HG03139 (cell line): ENCODE results near the gene CCDC201.

ENCODE experiments used
- ATAC-seq: cut with Tn5 transposase; IDR thresholded peaks from one replicate; pipeline ENCODE4 v1.9.1; 2021; ENCODE audit not compliant: unreplicated experiment

Gene CCDC201

DNA sequence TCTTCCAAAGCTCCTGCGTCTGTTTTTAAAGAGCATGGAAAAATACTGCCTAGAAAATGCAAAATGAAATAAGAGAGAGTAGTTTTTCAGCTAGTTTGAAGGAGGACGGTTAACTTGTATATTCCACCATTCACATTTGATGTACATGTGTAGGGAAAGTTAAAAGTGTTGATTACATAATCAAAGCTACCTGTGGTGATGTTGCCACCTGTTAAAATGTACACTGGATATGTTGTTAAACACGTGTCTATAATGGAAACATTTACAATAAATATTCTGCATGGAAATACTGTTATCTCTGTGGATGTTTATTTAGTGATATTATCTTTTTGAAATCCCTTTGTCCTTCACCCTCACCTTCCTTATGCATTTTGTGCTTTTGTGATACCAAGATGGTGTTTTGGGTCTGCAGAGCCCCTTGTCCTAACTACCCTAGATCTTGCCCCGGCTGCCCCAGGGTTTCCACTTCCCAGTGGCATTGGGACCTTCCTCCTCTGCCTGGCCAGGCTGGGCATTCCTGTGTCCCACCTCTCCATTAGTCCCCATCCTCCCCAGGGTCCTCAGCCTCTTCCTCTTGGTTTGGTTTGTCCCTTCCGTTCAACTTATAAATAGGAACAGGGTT lies 20.6 kb upstream of the CCDC201 start:
- ATAC-seq: no peak

DNA sequence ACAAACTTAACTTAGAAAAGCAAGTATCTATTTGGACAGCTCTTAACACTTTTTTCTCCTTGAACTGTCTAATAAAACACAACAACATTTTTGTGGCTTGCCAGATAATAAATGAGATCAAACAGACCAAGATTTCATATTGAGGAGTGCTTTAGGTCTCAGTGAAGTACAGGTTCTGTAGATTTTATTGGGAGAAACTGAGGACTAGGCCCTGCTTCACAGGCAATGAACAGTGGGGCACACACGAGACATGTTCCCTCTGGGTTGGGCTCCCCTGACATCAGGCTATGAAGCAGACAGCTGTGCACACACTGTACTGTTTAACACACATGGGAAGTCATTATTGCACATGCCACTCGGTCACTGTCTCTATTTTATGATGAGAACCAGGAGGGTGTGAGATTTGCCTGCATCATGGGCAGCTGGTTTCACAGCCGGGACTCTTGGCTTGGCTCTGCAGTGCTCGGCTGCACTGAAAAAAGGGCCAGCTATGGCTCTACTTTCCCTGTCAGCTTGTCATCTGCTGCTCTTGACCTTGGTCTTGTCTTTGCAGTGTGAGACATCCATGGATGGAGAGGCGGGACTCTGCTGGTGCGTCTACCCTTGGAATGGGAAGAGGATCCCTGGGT lies 19.6 kb upstream of the CCDC201 start:
- no peak for ATAC-seq

DNA sequence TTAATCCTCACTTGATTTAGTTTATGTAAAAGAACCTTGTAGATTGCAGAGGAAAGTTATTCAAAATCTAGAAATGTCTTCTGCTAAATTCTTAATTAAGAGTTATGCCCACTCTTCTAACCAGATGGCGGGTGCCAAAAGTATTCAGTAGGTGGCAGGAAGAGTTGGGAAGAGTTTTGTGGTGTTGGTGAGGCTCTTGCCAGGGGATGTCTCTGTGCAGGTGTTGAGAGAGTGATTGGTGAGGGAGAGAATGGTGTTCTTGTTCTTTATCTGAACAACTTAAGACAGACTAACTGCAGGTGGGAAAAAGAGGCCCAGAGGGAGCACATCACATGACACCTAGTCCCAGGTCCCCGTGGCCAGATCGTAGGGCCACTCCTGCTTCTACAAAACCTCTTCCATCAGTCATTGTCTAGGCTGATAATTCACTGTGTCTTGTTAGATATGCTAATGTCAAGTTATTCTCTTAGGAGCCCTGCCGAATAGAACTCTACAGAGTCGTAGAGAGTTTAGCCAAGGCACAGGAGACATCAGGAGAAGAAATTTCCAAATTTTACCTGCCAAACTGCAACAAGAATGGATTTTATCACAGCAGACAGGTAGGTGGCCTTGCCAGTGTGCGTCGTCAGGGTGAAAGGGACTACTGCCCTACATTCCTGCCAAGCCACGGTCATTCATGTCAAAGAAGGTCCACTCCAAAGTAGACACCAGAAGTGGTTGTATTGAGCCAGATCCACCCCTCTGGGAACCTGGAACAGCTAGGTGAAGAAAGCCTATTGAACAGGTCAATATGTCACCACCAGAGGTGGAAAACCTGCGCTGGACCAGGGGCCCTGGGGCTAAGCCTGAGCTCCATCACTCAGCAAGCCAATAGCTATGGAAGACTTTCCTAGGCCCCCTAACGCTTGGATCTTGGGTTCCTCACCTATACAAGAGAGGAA lies 18.9 kb upstream of the CCDC201 start:
- ATAC-seq: no peak

DNA sequence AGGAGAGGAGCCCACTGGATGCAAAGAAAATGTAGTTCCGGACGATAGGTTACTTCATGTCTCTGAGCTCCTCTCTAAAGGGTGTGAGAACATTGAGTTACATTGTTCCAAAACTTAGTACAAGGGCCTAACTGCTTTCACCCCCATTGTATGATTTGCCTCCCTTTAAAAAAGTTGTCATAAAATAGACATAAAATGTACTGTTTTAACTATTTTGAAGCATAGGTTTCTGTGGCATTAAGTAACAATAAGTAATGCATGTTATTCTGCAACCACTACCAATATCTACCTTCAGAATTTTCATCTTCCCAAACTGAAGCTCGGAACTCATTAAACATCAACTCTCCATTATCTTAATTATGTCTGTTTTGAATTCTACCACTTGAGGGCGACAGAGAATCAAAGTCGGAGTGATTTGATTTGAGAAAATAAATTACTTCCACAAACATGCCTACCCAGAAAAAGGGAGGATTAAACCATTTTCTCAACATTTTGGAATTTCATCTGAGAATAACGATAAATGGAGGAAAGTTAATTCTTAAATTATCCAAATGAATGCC lies 18.1 kb upstream of the CCDC201 start:
- ATAC-seq: no peak

DNA sequence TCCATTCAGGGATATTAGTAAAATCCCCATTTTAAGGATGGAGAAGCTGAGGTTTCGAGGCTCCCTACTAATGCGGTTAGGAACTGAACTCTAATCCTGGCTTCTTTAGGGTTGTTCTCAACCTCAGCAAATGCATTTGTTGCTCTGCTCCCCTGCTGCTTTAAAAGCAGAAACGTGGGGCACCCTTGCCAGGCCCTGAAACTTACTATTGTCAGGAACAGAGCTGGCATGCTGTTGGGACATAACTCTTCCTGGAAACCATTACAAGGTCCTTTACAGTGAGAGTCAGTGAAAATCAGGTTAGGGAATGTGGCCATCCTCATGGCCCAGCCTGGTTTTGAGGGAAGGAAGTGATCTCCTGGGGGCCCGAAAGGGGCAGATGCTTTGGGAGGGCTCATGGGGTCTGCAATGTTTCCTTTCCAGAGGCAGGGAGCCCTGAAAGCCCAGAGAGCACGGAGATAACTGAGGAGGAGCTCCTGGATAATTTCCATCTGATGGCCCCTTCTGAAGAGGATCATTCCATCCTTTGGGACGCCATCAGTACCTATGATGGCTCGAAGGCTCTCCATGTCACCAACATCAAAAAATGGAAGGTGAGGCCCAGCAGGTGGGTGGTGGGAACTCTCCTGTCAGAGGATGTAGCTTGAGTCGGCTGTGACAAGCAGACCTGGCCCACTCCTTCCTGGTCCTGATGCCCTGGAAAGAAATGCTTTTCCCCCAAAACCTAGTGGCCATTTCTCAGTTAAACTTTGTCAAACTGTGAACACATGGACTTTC lies 17.4 kb upstream of the CCDC201 start:
- no peak for ATAC-seq

DNA sequence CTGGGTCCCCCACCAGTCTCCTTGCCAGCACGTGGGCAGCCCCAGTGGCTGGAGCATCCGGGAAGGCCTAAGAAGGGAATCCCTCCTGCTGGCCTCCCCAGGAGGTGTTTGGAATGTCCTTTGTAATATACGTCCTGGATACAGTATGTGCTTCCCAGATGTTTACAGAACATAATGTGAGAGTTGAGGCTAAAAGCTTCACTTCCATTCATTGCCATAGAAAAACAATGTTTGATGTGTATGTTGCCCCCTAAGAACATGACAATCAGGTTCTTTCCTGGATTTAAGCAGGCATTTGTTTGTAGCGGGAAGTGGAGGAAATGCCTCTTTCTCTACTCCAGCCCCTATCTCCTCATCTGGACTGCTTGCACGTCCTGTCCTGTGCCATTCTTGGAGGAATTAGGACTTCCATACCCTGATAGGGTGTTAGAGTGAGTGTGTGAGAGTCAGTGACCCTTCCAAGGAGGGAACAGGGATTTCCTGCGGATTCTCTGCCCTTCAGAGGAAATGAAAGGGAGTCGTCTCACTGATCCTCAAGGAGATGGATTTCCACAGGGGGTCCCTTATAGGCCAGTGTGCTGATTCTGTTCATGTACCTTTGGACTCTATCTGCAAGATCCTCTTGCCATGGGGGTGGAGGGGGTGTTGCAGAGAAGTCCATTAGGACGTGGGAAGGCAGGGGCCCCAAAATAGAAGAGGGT lies 16.6 kb upstream of the CCDC201 start:
- ATAC-seq: no peak

DNA sequence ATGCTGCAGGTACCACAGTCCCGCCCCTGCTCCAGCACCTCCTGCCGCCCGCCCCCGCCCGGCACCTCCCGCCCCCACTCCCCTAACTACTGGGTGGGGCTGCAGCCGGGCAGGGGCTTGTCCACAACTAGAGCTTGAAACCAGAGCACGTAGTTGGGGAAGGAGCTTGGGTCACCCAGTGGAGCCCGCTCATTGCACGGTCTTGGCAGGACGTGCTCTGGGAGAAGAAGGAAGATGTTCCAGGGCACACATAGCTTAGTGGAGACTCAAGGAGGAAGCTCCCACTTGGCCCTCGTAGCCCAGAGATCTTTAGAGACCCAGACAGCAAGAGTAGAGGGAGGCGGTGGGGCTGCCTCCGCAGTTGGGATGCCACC lies 16.1 kb upstream of the CCDC201 start:
- ATAC-seq: no peak

DNA sequence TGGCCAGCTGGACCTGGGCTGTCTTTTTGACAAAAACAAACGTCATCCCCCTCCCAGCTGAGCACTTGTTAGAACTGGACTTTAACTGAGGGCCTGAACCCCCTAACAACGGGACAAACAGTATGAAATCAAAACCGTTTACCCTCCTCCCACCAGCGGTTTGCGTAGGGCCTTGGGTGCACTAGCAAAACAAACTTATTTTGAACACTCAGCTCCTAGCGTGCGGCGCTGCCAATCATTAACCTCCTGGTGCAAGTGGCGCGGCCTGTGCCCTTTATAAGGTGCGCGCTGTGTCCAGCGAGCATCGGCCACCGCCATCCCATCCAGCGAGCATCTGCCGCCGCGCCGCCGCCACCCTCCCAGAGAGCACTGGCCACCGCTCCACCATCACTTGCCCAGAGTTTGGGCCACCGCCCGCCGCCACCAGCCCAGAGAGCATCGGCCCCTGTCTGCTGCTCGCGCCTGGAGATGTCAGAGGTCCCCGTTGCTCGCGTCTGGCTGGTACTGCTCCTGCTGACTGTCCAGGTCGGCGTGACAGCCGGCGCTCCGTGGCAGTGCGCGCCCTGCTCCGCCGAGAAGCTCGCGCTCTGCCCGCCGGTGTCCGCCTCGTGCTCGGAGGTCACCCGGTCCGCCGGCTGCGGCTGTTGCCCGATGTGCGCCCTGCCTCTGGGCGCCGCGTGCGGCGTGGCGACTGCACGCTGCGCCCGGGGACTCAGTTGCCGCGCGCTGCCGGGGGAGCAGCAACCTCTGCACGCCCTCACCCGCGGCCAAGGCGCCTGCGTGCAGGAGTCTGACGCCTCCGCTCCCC lies 15.5 kb upstream of the CCDC201 start, which contains the start of gene IGFBP1:
TSS of gene IGFBP1 (plus strand) at position 304 of the 808 bp plus-strand sequence. CDS start at position 469, 165 bp downstream.
- no peak for ATAC-seq

DNA sequence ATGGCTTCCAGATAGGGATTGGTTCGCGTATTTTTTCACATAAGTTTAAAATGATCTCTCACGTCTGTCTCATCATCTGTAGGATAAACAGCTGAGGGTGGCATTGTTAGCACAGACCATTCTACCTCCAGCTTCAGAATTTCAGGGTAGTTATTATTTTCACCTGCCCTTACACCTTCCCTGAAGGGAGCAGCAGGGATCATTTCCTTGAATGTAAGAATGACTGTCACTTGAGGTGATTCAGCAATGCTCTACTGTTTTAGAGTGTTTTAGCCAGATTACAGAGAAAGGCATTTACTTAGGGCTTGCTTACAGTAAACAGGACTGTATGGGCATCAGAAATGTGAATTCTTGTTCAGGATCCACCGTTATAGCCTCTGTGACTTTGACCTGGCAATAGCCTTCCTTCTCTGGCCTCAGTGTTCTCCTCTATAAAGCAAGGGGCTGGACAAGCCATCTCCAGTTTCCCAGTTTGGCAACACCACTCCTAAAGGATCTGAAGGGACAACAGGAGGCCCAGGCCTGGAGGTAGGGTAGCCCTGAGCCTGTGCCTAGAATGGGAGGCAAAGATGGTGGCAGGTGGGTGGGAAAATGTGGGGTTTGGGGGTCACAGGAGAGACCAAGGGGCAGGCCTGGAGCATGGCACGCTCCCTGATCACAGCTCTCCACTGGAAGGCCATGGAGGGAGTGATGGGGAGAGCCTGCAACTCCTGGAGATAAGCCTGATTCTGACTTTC lies 14.2 kb upstream of the CCDC201 start:
- ATAC-seq: no peak

DNA sequence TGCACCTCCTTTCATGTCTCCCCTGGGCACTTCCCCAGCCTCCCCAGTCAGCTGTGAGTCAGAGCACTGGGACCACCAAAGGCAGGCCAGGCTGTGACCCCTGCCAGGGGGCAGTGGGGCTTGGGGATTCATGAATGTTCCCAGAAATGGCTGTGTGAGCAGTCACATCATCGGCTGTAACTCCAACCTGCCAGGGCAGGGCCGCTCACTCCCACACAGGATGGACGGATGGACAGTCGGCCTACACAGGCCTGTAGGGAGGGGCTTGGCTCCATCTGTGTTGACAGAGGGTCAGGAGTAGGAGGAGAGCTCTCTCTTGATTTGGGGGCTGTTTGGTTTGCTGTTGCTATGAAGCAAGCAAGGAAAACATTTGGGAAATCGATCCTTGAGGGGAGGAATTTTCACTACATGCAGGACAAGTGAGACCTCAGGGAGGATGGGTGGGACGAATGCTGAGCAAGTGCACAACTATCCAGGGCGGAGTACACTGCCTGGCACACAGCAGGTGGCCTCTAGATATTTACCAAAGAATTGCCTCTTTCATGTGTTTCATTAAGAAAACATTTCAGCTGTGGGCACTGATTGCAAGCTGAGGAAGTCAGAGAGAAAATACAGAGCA lies 12.5 kb upstream of the CCDC201 start:
- ATAC-seq: no peak

DNA sequence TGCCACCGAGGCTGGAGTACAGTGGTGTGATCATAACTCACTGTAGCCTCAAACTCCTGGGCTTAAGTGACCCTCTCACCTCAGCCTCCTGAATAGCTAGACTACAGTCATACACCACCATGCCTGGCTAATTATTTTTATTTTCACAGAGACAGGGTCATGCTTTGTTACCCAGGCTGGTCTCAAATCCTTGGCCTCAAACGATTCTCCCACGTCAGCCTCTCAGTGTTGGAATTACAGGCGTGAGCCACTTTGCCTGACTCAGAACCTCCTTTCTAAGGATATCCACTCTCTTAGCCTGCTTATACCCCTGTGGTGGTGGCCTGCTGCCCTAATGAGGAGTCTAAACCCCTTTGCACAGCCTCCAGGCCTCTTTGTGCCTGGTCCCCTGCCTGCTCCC lies 11.3 kb upstream of the CCDC201 start:
- ATAC-seq: no peak

DNA sequence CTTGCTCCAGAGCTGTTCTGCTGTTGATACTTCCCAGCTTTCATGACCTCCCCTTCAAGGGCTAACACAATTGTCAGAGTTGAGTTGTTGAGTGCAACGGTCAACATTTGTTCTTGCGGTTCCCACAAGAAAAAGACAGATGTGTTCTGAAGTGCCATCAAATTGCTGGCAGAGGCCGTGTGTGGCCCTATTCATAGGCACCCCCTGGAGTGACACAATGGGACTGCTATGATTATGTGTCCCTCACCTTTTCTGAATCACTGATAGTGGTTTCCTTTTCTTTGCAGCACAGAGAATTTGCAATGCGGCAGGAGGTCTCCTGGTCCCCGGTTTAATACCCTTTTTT lies 9.6 kb upstream of the CCDC201 start:
- no peak for ATAC-seq

DNA sequence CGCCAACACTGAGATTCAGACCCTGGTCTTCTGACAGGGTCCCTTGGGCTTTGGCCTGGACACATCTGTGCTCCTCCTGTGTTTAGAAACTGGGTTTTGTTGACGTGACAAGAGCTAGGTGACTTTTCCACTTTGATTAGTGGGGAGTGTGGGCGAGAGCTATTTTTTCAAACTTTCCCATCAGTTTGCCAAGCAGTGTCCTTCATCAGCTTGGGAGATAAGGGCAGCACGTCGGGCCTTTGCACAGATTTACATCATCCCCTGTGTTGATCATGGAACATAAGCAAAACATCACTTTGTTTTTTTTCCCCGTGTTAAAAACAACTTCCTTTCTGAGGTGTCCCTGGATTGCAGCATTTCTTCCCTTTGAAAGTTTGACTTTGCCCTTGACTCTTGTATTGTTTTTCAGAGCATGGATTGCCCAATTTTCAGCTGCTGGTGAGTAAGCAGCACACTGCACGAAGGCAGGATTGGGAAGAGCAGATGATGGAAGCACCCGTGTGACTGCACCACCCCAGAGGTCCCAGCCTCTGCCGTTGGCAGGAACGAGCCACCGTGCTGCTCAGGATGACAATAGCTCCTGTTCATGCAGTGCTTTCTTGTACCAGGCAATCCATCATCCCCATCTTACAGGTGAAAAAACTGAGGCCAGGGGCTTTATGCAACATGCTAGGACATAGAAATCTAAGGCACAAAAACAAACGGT lies 9.0 kb upstream of the CCDC201 start:
- ATAC-seq: no peak

DNA sequence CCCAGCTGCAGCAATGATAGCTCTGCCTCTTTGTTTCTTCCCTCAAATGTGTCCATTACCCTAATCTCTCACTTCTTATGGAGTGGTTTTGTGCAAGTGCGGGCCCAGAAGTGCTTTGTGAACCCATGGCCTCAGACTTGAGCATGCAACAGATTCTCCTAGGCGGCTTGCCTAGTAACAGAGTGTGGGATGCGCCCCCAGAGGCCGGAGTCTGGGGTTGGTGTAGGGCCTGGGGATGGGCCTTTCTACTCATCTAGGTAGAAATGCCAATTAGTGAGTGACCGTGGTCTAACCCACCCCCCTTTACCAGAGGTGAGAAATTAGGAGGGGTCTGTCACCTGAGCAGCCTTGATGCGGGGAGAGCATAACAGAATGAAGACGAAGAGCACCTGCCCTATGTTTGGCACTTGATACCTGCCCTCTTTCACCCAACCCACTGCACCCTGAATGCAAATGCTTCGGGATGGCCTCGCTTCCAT lies 8.4 kb upstream of the CCDC201 start:
- ATAC-seq: no peak

DNA sequence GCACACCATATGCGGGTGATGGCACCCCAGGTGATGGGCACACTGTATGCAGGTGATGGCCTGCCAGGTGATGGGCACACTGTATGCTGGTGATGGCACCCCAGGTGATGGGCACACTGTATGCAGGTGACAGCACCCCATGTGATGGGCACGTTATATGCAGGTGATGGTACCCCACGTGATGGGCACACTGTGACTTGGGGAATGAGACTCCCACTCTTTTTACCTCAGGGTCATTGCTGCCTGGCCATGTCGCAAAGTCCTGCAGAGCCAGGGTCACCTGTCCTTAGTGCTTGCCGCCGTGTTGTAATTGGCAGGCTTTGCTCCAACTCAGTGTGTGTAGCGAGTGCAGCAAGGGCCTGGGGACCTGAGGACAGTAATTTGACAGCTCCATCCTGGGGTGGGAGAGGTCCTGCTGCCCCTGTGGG lies 7.6 kb upstream of the CCDC201 start:
- ATAC-seq: no peak

DNA sequence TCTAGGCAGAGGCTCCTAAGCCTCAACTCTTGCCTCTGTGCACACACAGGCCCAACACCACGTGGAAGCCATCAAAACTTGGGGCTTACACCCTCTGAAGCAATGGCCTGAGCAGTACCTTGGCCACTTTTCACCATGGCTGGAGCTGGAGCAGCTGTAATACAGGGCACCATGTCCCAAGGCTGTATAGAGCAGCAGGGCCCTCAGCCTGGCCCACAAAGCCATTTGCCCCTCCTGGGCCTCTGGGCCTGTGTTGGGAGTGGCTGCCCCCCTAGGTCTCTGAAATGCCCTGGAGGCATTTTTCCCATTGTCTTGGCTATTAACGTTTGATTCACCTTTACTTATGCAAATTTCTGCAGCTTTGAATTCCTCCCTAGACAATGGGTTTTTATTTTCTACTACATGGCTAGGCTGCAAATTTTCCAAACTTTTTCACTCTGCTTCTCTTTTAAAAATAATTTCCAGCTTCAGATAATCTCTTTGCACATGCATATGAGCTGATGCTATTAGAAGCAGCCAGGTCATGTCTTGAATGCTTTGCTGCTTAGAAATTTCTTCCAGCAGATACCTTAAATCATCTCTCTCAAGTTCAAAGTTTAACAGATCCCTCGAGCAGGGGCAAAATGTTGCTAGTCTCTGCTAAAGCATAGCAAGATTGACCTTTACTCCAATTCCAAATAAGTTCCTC lies 5.7 kb upstream of the CCDC201 start:
- ATAC-seq: no peak

DNA sequence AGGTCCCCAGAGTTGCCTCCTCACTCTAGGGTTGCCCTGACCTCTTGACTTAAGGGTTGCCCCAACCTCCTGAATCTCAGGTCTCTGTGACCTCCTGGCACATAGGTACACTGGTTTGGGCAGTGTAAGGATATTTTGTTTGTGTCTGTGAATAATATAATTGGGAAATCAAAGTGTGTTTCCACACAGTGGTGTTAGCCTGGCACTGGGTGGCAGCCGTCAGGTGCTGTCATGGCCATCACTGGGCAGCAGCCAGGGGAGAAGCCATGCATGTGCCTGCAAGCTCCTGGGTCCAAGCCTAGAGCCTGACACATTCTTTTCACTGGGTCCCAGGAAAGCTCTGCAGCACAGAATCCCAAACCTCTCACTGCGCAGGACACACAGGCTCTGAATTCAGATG lies 3.6 kb upstream of the CCDC201 start:
- no peak for ATAC-seq
